Endothelial cell of umbilical vein (primary cell): ENCODE data around the gene SEPTIN5. TPM values are rescaled to one million over a fixed set of nuclear protein-coding genes. Genes with fewer than 3 reads are reported as not detected.
A peak's percentile ranks its signal among the peaks of the same experiment; 100 is the strongest.

Source experiments
- BruUV-seq: library from RNA; stranded (reverse); fragments of 400-500 nt; replicated peaks from 2 replicates; lab custom pipeline; 2021; lab: Mats Ljungman, UMichigan
- CTCF ChIA-PET: fragments of 300-600, 350-600 bp; sonication (Branson Sonifier 250); formaldehyde crosslinking; loops from one replicate; lab custom pipeline; 2021; ENCODE audit warnings: antibody characterized with exemption, inconsistent platforms; lab: Charles Lee
- POLR2A ChIA-PET: fragments of 300-600, 350-600 bp; sonication (Branson Sonifier 250); formaldehyde crosslinking; loops from one replicate; lab custom pipeline; 2021; ENCODE audit warnings: antibody characterized with exemption, inconsistent platforms; lab: Charles Lee
- DNase-seq: peaks from one replicate; pipeline ENCODE4 v3.0.0-alpha.2; 2011; ENCODE audit warnings: low read depth, low spot score
- FAIRE-seq: peaks from 2 replicates; lab custom pipeline; 2011; peaks lifted over from hg19 to GRCh38; lab: Jason Lieb, UNC
- H2AFZ ChIP-seq: 2 replicates; pipeline ENCODE4 v1.6.0; 2012; ENCODE audit warnings: low read depth, low read length, control low read depth, inconsistent platforms
- H3K27ac ChIP-seq: 2 replicates; pipeline ENCODE4 v1.5.1; 2011; ENCODE audit warnings: low read depth, mild to moderate bottlenecking, control low read depth, low read length, moderate library complexity; ENCODE audit not compliant: insufficient read depth
- H3K27me3 ChIP-seq, 2 experiments: 2 replicates each; pipeline versions ENCODE4 v1.6.0 to v1.6.1; 2011; ENCODE audit warnings: low read length in 2 of 2, mixed read lengths in 1 of 2; ENCODE audit not compliant: control insufficient read depth in 2 of 2, insufficient read depth in 2 of 2
- H3K36me3 ChIP-seq, 2 experiments: 2 replicates in 1 of 2; 3 replicates in 1 of 2; pipeline ENCODE4 v1.5.1; 2011; ENCODE audit warnings: low read length in 2 of 2, mild to moderate bottlenecking in 1 of 2, moderate library complexity in 1 of 2; ENCODE audit not compliant: control insufficient read depth in 2 of 2, insufficient read depth in 2 of 2; ENCODE audit errors: extremely low read depth in 1 of 2
- H3K4me1 ChIP-seq: 3 replicates; pipeline ENCODE4 v1.5.1; 2011; ENCODE audit warnings: mild to moderate bottlenecking, low read length; ENCODE audit not compliant: control insufficient read depth, insufficient read depth; ENCODE audit errors: extremely low read depth
- H3K4me2 ChIP-seq: 2 replicates; pipeline ENCODE4 v1.6.1; 2011; ENCODE audit warnings: low read length, control low read depth, mixed read lengths; ENCODE audit not compliant: insufficient read depth
- H3K4me3 ChIP-seq, 3 experiments: fragments of 200-600 bp in 1 of 3; sonication (generic), shearing (Covaris generic) in 1 of 3; replicated peaks in 1 of 3; 2 replicates each; pipeline ENCODE4 v1.5.1; 2011 to 2016; ENCODE audit warnings: control low read depth in 3 of 3, low read length in 3 of 3, mild to moderate bottlenecking in 2 of 3, inconsistent platforms in 1 of 3, low read depth in 1 of 3, moderate library complexity in 1 of 3; ENCODE audit not compliant: insufficient read depth in 1 of 3
- H3K79me2 ChIP-seq: 2 replicates; pipeline ENCODE4 v1.6.0; 2012; ENCODE audit warnings: low read length, inconsistent platforms; ENCODE audit not compliant: control insufficient read depth, insufficient read depth
- H3K9ac ChIP-seq: replicated peaks from 2 replicates; pipeline ENCODE3; 2011; ENCODE audit warnings: low read length, control low read depth; ENCODE audit not compliant: insufficient read depth; ENCODE audit errors: extremely low read depth
- H3K9me1 ChIP-seq: replicated peaks from 3 replicates; pipeline ENCODE4 v1.6.0; 2011; ENCODE audit warnings: mild to moderate bottlenecking, low read length; ENCODE audit not compliant: control insufficient read depth, insufficient read depth; ENCODE audit errors: extremely low read depth
- H3K9me3 ChIP-seq: replicated peaks from 2 replicates; pipeline ENCODE4 v1.5.1; 2012; ENCODE audit warnings: low read length, inconsistent platforms; ENCODE audit not compliant: control insufficient read depth, insufficient read depth
- H4K20me1 ChIP-seq: replicated peaks from 2 replicates; pipeline ENCODE3; 2011; ENCODE audit warnings: mild to moderate bottlenecking, low read length; ENCODE audit not compliant: control insufficient read depth, insufficient read depth; ENCODE audit errors: extremely low read depth
- CTCF ChIP-seq, 2 donors: IDR thresholded peaks; 1 replicate in 1 of 2; 2 replicates in 1 of 2; pipeline ENCODE4 v1.5.1; 2011; ENCODE audit warnings: low read length in 2 of 2, mild to moderate bottlenecking in 2 of 2, moderate library complexity in 2 of 2, control low read depth in 1 of 2, inconsistent platforms in 1 of 2, low read depth in 1 of 2; ENCODE audit not compliant: insufficient read depth in 1 of 2; ENCODE audit errors: extremely low read depth in 1 of 2
- FOS ChIP-seq: IDR thresholded peaks from 2 replicates; pipeline ENCODE4 v1.6.1; 2011; ENCODE audit warnings: mild to moderate bottlenecking, low read length, moderate library complexity, borderline replicate concordance; ENCODE audit not compliant: insufficient read depth
- GATA2 ChIP-seq: IDR thresholded peaks from 2 replicates; pipeline ENCODE4 v1.7.0; 2011; ENCODE audit warnings: low read depth, mild to moderate bottlenecking, moderate library complexity, mixed read lengths, low read length; ENCODE audit not compliant: insufficient read length, insufficient read depth
- MYC ChIP-seq: IDR thresholded peaks from one replicate; pipeline ENCODE4 v1.6.1; 2011; ENCODE audit warnings: mild to moderate bottlenecking, low read depth, low read length
- POLR2A ChIP-seq: IDR thresholded peaks from 2 replicates; pipeline ENCODE4 v1.6.1; 2012; ENCODE audit warnings: low read depth, mild to moderate bottlenecking, control low read depth, low read length
- dilution Hi-C: fragments of 300-500 bp; cut with MboI; formaldehyde crosslinking; loops from one replicate; pipeline ENCODE4 v1.15.0; 2019; ENCODE audit warnings: low sequenced_read_pairs; ENCODE audit not compliant: extremely low pct_ligation_motif_present
- intact Hi-C: fragments of 100-400 bp; cut with micrococcal nuclease; formaldehyde crosslinking; loops from one replicate; pipeline ENCODE4 v1.10.0; 2022
- polyA plus RNA-seq, 4 experiments: library from polyadenylated mRNA; depleted of rRNA in 3 of 4; stranded (reverse) in 3 of 4; unstranded in 1 of 4; fragments of >200 nt; gene quantifications; 2 replicates each; pipeline versions ENCODE4 v1.2.1 to v1.2.3, GENCODE V29; 2011 to 2012; ENCODE audit warnings: missing spikeins in 1 of 4
- total RNA-seq: library from RNA; stranded (reverse); gene quantifications from 2 replicates; pipeline ENCODE4 v1.2.3, GENCODE V29; 2021

Gene SEPTIN5
- total and polyA plus RNA-seq, 2 donors (not counting 3 experiments of a cell fraction or from before 2014, with no cell fraction given), result 31.1 to 35.8 TPM

DNA sequence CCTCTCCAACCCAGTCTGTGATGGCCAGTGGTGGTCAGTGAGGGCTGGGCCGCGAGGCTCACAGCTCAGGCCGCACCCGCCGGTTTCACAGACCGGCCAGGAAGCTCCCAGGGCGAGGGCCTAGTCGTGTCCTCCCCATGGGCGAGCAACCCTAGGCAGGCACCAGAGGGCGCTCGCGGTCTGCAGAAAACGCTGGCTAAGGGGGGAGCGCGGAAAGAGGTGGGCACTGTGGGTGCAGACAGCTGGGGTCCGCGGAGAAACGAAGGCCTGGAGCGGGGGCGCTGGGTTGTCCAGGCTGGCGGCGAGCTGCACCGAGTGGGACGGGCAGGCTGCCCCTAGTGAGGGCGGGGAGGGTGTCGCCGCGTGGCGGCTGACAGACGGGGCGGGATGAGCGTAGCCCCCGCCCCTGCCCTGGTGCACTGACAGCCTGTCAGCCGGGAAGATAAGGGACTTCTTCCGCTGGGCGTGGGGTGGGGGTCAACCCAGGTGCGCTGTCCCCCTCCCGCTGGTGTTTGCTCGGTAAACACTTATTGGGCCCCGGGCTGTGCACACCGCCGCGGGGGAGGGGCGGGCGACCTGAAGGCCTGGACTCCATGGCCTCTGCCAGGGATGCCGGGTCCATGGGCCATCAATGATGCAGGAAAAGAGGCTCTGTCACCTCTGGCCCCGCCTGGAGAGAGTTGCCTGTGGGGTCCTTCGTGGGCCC is 16.5 kb downstream of the SEPTIN5 start:
- H3K4me1 ChIP-seq, result peaks cover 3% of the 10 kb centered on the region
- TF ChIP-seq GATA2, result no peak
- peak; percentile 94 to 98 for TF ChIP-seq CTCF (IDR thresholded peaks at IDR 0.05; ENCODE audit: extremely low read depth in 1 of 2, insufficient read depth in 1 of 2, low read depth in 1 of 2, low read length in 2 of 2)
- TF ChIP-seq POLR2A, result no peak
- TF ChIP-seq MYC, result no peak
- TF ChIP-seq FOS, result no peak
- H3K79me2 ChIP-seq, result no peaks in the 10 kb centered on the region
- H3K27ac ChIP-seq, result no peak overlapping the region
- DNase-seq (peak; percentile 67), FAIRE-seq (peak; percentile 94)
- no peaks in the 10 kb centered on the region for H3K27me3 ChIP-seq
- H3K4me3 ChIP-seq, result peak overlapping the region in 2 of 3 experiments; percentile 6 to 25
- no peaks in the 10 kb centered on the region for H3K9me1 ChIP-seq
- H4K20me1 ChIP-seq, result no peaks in the 10 kb centered on the region
- CTCF ChIA-PET, result interaction anchor here (0.5 to 5.5 kb wide), 75 partner anchors 9 to 431 kb away, joined by 3 to 372 read pairs (median 6); partner anchors contain the start of genes COMT, GNB1L, RTL10 and TANGO2
- POLR2A ChIA-PET, result no interaction called here
- no peaks in the 10 kb centered on the region for H3K9me3 ChIP-seq
- dilution Hi-C loops (no loop called here), intact Hi-C loops (loop anchor here (1.0 to 2.0 kb wide), 6 partner anchors 36 to 282 kb away; partner anchors contain the start of genes GNB1L and RTL10)
- BruUV-seq, result no TSS peak
- H3K4me2 ChIP-seq, result peak overlapping the region; percentile 45
- H2AFZ ChIP-seq, result peak overlapping the region; percentile 90
- H3K36me3 ChIP-seq, result no peaks in the 10 kb centered on the region
- no peak overlapping the region for H3K9ac ChIP-seq
